H1 (cell line): Measurements from ENCODE around the gene LEMD1. TPM values are rescaled to one million over a fixed set of nuclear protein-coding genes. Genes with fewer than 3 reads are reported as not detected.

Source experiments
- CTCF ChIA-PET: fragments of 300-600 bp; sonication (Branson Sonifier 250); formaldehyde crosslinking; loops from one replicate; lab custom pipeline; 2021; ENCODE audit not compliant: partially characterized antibody; lab: Charles Lee
- POLR2A ChIA-PET: fragments of 300-600 bp; sonication (Branson Sonifier 250); formaldehyde crosslinking; loops from one replicate; lab custom pipeline; 2021; ENCODE audit warnings: inconsistent platforms; ENCODE audit not compliant: partially characterized antibody; lab: Charles Lee
- DNase-seq, 2 experiments: peaks; one replicate each; pipeline versions ENCODE4 v3.0.0 to v3.0.0-alpha.2; 2010 to 2022; ENCODE audit warnings: low spot score in 2 of 2, low read depth in 1 of 2, mixed read lengths in 1 of 2
- FAIRE-seq: peaks from 2 replicates; lab custom pipeline; 2011; peaks lifted over from hg19 to GRCh38; lab: Jason Lieb, UNC
- H2AFZ ChIP-seq: 2 replicates; pipeline ENCODE4 v1.8.1; 2012; ENCODE audit warnings: low read length, inconsistent platforms
- H2AK5ac ChIP-seq: 2 replicates; pipeline ENCODE4 v1.6.1; 2013; ENCODE audit warnings: low read depth, low read length
- H2BK120ac ChIP-seq: replicated peaks from 2 replicates; pipeline ENCODE3; 2013; ENCODE audit warnings: low read depth, low read length, inconsistent platforms
- H2BK12ac ChIP-seq: 2 replicates; pipeline ENCODE4 v1.6.1; 2013; ENCODE audit warnings: low read depth, low read length
- H2BK15ac ChIP-seq: 2 replicates; pipeline ENCODE4 v1.6.1; 2013; ENCODE audit warnings: low read length
- H2BK20ac ChIP-seq: 2 replicates; pipeline ENCODE4 v1.6.1; 2013; ENCODE audit warnings: low read length
- H2BK5ac ChIP-seq: 2 replicates; pipeline ENCODE4 v1.6.1; 2013; ENCODE audit warnings: low read depth, low read length
- H3K14ac ChIP-seq: 2 replicates; pipeline ENCODE4 v1.6.1; 2013; ENCODE audit warnings: inconsistent platforms; ENCODE audit not compliant: insufficient read length
- H3K18ac ChIP-seq: 2 replicates; pipeline ENCODE4 v1.6.1; 2013; ENCODE audit warnings: low read length; ENCODE audit errors: extremely low read depth
- H3K23ac ChIP-seq: 2 replicates; pipeline ENCODE4 v1.6.1; 2013; ENCODE audit warnings: inconsistent platforms; ENCODE audit not compliant: insufficient read length
- H3K23me2 ChIP-seq: 2 replicates; pipeline ENCODE4 v1.6.1; 2013; ENCODE audit warnings: low read depth, low read length
- H3K27ac ChIP-seq: 2 replicates; pipeline ENCODE4 v1.6.1; 2011; ENCODE audit warnings: low read depth, low read length, inconsistent platforms
- H3K27me3 ChIP-seq, 4 experiments: replicated peaks in 1 of 4; 1 replicate in 1 of 4; 2 replicates in 3 of 4; pipeline versions ENCODE4 v1.6.1 to v1.8.1; 2011 to 2013; ENCODE audit warnings: low read length in 3 of 4, mild to moderate bottlenecking in 3 of 4, inconsistent platforms in 2 of 4, mixed read lengths in 2 of 4, moderate library complexity in 1 of 4; ENCODE audit not compliant: control insufficient read depth in 3 of 4, insufficient read depth in 3 of 4; ENCODE audit errors: extremely low read depth in 1 of 4
- H3K36me3 ChIP-seq, 4 experiments: 2 replicates each; pipeline versions ENCODE4 v1.6.1 to v1.8.1; 2011 to 2013; ENCODE audit warnings: mild to moderate bottlenecking in 4 of 4, low read length in 3 of 4, moderate library complexity in 2 of 4, control low read depth in 1 of 4, inconsistent platforms in 1 of 4; ENCODE audit not compliant: insufficient read depth in 4 of 4, control insufficient read depth in 2 of 4
- H3K4ac ChIP-seq: replicated peaks from 2 replicates; pipeline ENCODE3; 2013; ENCODE audit warnings: low read length, low read depth, mixed read lengths, inconsistent platforms; ENCODE audit not compliant: insufficient read length
- H3K4me1 ChIP-seq, 4 experiments: replicated peaks in 1 of 4; 1 replicate in 1 of 4; 2 replicates in 3 of 4; pipeline versions ENCODE4 v1.6.1 to v1.8.1; 2011 to 2013; ENCODE audit warnings: low read length in 3 of 4, inconsistent platforms in 2 of 4, mixed read lengths in 1 of 4; ENCODE audit not compliant: insufficient read depth in 4 of 4, control insufficient read depth in 3 of 4
- H3K4me2 ChIP-seq, 2 experiments: 2 replicates each; pipeline versions ENCODE4 v1.6.1 to v1.8.1; 2011 to 2013; ENCODE audit warnings: low read depth in 2 of 2, low read length in 2 of 2, control low read depth in 1 of 2, inconsistent platforms in 1 of 2, mild to moderate bottlenecking in 1 of 2; ENCODE audit not compliant: insufficient read depth in 1 of 2
- H3K4me3 ChIP-seq, 4 experiments: fragments of 200-600, 300-600 bp in 1 of 4; sonication (generic), shearing (Covaris generic), sonication (Bioruptor Twin) in 1 of 4; 2 replicates each; pipeline versions ENCODE4 v1.5.1 to v1.8.1; 2011 to 2016; ENCODE audit warnings: low read length in 4 of 4, low read depth in 3 of 4, control low read depth in 2 of 4, inconsistent platforms in 2 of 4, mild to moderate bottlenecking in 2 of 4, mixed read lengths in 1 of 4, moderate library complexity in 1 of 4; ENCODE audit not compliant: insufficient read depth in 2 of 4; ENCODE audit errors: extremely low read depth in 1 of 4
- H3K56ac ChIP-seq: replicated peaks from 2 replicates; pipeline ENCODE3; 2013; ENCODE audit warnings: low read depth, mild to moderate bottlenecking, mixed read lengths, low read length, inconsistent platforms; ENCODE audit not compliant: insufficient read length
- H3K79me1 ChIP-seq: 2 replicates; pipeline ENCODE4 v1.6.1; 2013; ENCODE audit warnings: low read depth, low read length, control low read depth
- H3K79me2 ChIP-seq, 2 experiments: 2 replicates each; pipeline versions ENCODE4 v1.6.1 to v1.8.1; 2012 to 2013; ENCODE audit warnings: low read length in 2 of 2, mild to moderate bottlenecking in 2 of 2, inconsistent platforms in 1 of 2; ENCODE audit not compliant: insufficient read depth in 2 of 2, control insufficient read depth in 1 of 2
- H3K9ac ChIP-seq, 4 experiments: replicated peaks in 1 of 4; 1 replicate in 1 of 4; 2 replicates in 3 of 4; pipeline versions ENCODE4 v1.6.1 to v1.8.1; 2011 to 2013; ENCODE audit warnings: low read depth in 3 of 4, low read length in 3 of 4, control low read depth in 2 of 4, mild to moderate bottlenecking in 2 of 4, moderate library complexity in 2 of 4, inconsistent platforms in 1 of 4; ENCODE audit errors: extremely low read depth in 1 of 4
- H3K9me3 ChIP-seq, 2 experiments: 2 replicates each; pipeline versions ENCODE4 v1.6.1 to v1.8.1; 2012 to 2013; ENCODE audit warnings: mild to moderate bottlenecking in 2 of 2, moderate library complexity in 2 of 2, control low read depth in 1 of 2, inconsistent platforms in 1 of 2, low read depth in 1 of 2, low read length in 1 of 2, mixed read lengths in 1 of 2; ENCODE audit not compliant: insufficient read depth in 2 of 2
- H4K20me1 ChIP-seq, 2 experiments: replicated peaks in 1 of 2; 2 replicates each; pipeline versions ENCODE3 to v1.8.1; 2011 to 2013; ENCODE audit warnings: inconsistent platforms in 2 of 2, low read length in 2 of 2, mild to moderate bottlenecking in 1 of 2; ENCODE audit not compliant: insufficient read depth in 2 of 2, control insufficient read depth in 1 of 2
- H4K5ac ChIP-seq: 2 replicates; pipeline ENCODE4 v1.6.1; 2013; ENCODE audit warnings: low read length, low read depth, mixed read lengths, inconsistent platforms; ENCODE audit not compliant: insufficient read length
- H4K8ac ChIP-seq: 2 replicates; pipeline ENCODE4 v1.8.0; 2013; ENCODE audit warnings: mild to moderate bottlenecking, moderate library complexity, low read length, inconsistent platforms; ENCODE audit not compliant: insufficient read depth; ENCODE audit errors: extremely low read depth
- H4K91ac ChIP-seq: replicated peaks from 2 replicates; pipeline ENCODE3; 2013; ENCODE audit warnings: low read length, mixed read lengths, inconsistent platforms; ENCODE audit not compliant: insufficient read length
- CBX8 ChIP-seq: fragments of 300-800, 300-1000 bp; sonication (generic); IDR thresholded peaks from 2 replicates; pipeline ENCODE4 v1.7.1; 2016; ENCODE audit warnings: low read depth, low read length, borderline replicate concordance
- HDAC2 ChIP-seq, 2 experiments: fragments of 300-600 bp in 1 of 2; sonication (generic) in 1 of 2; IDR thresholded peaks; 2 replicates each; pipeline ENCODE4 v1.6.1; 2011 to 2012; ENCODE audit warnings: low read depth in 2 of 2, low read length in 2 of 2, mild to moderate bottlenecking in 2 of 2, moderate library complexity in 2 of 2, borderline replicate concordance in 1 of 2, inconsistent platforms in 1 of 2
- KDM5A ChIP-seq: fragments of 200-600 bp; IDR thresholded peaks from 2 replicates; pipeline ENCODE4 v1.7.1; 2012; ENCODE audit warnings: mild to moderate bottlenecking, low read length, inconsistent platforms, mixed read lengths
- NANOG ChIP-seq: IDR thresholded peaks from 2 replicates; pipeline ENCODE4 v1.6.1; 2011; ENCODE audit warnings: low read length, low read depth, mild to moderate bottlenecking, inconsistent platforms; ENCODE audit not compliant: insufficient read depth, poor library complexity, severe bottlenecking
- TAF7 ChIP-seq: optimal IDR thresholded peaks from 2 replicates; pipeline ENCODE3; 2011; ENCODE audit warnings: low read depth, mild to moderate bottlenecking, inconsistent platforms, low read length, moderate library complexity, borderline replicate concordance
- TBP ChIP-seq: IDR thresholded peaks from 2 replicates; pipeline ENCODE4 v1.6.1; 2011; ENCODE audit warnings: low read depth, low read length, improper control_type of control experiment
- WGBS, 2 experiments: shearing (Covaris generic) in 1 of 2; methylation state at CpG; one replicate each; pipeline versions ENCODE4 v1.1.6 to v1.1.7; 2013 to 2015; ENCODE audit warnings: low lambda C conversion rate in 2 of 2, mixed read lengths in 2 of 2, inconsistent platforms in 1 of 2, low coverage in 1 of 2, missing lambda C conversion rate in 1 of 2; ENCODE audit not compliant: insufficient replicate concordance in 2 of 2, insufficient coverage in 1 of 2, insufficient read length in 1 of 2; ENCODE audit errors: extremely low coverage in 1 of 2, missing lambda C conversion rate in 1 of 2; 5-methylcytosine and 5-hydroxymethylcytosine counted together
- polyA plus RNA-seq, 7 experiments: library from polyadenylated mRNA; depleted of rRNA in 3 of 7; stranded (reverse) in 5 of 7; unstranded in 2 of 7; fragments of >200 nt in 5 of 7; fragments of 200-250 nt in 2 of 7; gene quantifications; 1 replicate in 5 of 7; 2 replicates in 1 of 7; 4 replicates in 1 of 7; pipeline versions ENCODE4 v1.2.1 to v1.2.3, GENCODE V29; 2011 to 2013; ENCODE audit warnings: missing spikeins in 2 of 7, mixed read lengths in 2 of 7
- total RNA-seq: library from RNA; stranded (reverse); fragmentation: NEBNext Ultra II Directional; extraction: Animal tissue kit (Norgen Biotek cat#: 25700); gene quantifications from 2 replicates; pipeline ENCODE4 v1.2.1, GENCODE V29; 2021

Gene LEMD1
- total and polyA plus RNA-seq, 2 of the 8 experiments (the other 6 are each of a cell fraction or from before 2014, with no cell fraction given) = 10.0 to 10.5 TPM

GRCh38 chr1:205423814-205424399 lies 2.1 kb upstream of the LEMD1 start:
- H2BK5ac ChIP-seq = no peak overlapping the region
- no peak overlapping the region for H3K27ac ChIP-seq

More at GRCh38 chr1:205423814-205424399, 2.1 kb upstream of the LEMD1 start:
- H4K8ac ChIP-seq = no peak overlapping the region
- H3K9me3 ChIP-seq = no peaks in the 10 kb centered on the region
- no peak overlapping the region for H3K56ac ChIP-seq
- ChIA-PET POLR2A (interaction anchor here (0.9 to 1.6 kb wide), 2 partner anchors 12 to 15 kb away, joined by 3 to 4 read pairs; no protein-coding TSS in a partner anchor), CTCF (interaction anchor here (0.6 to 21.5 kb wide), 19 partner anchors 7 to 150 kb away, joined by 3 to 479 read pairs (median 5); partner anchors contain the start of genes BLACAT1 and LEMD1)
- no peaks in the 10 kb centered on the region for H3K79me2 ChIP-seq
- H4K5ac ChIP-seq = no peak overlapping the region
- H3K4ac ChIP-seq = no peak overlapping the region
- no peak overlapping the region for H4K91ac ChIP-seq
- H3K14ac ChIP-seq = no peak overlapping the region
- H3K79me1 ChIP-seq = no peaks in the 10 kb centered on the region
- H2BK12ac ChIP-seq = no peak overlapping the region
- no peak overlapping the region for H2BK15ac ChIP-seq
- H3K4me1 ChIP-seq = peaks cover 0 to 7% (median 2%) of the 10 kb centered on the region in 4 experiments; a peak in 4 of 7 replicates
- H4K20me1 ChIP-seq = no peaks in the 10 kb centered on the region
- H3K4me3 ChIP-seq = no peak overlapping the region
- no peak overlapping the region for H2AK5ac ChIP-seq
- H3K4me2 ChIP-seq = no peak overlapping the region
- no peak overlapping the region for H3K9ac ChIP-seq
- FAIRE-seq = no peak
- H3K23me2 ChIP-seq = no peaks in the 10 kb centered on the region; the same call in 1 of the 2 replicates
- H2BK20ac ChIP-seq = no peak overlapping the region
- TF ChIP-seq CBX8 = no peak
- no peak for TF ChIP-seq KDM5A
- no peak for TF ChIP-seq TAF7
- TF ChIP-seq TBP = no peak
- TF ChIP-seq NANOG = no peak
- TF ChIP-seq HDAC2 (IDR thresholded peaks at IDR 0.05; ENCODE audit: borderline replicate concordance in 1 of 2, low read depth in 2 of 2, low read length in 2 of 2) = no peak
- TF ChIP-seq, all 59 proteins: peak for 0
- no peak overlapping the region for H3K23ac ChIP-seq
- H3K18ac ChIP-seq = no peak overlapping the region
- H2BK120ac ChIP-seq = no peak overlapping the region
- no peaks in the 10 kb centered on the region for H3K36me3 ChIP-seq
- no peak overlapping the region for H2AFZ ChIP-seq
- WGBS, 2 experiments = 70% methylated on average over 6 of the region's 6 CpGs; no CpG with 5 or more reads in 1 of the 2 experiments
- H3K27me3 ChIP-seq = peaks cover 0 to 2% (median under 1%) of the 10 kb centered on the region in 4 experiments; a peak in 4 of 7 replicates
- DNase-seq = no peak
